ENCODE data around the gene SEC63. TPM values are rescaled to one million over a fixed set of nuclear protein-coding genes. Genes with fewer than 3 reads are reported as not detected.
"Not testable (repeated sequence)": the region's sequence is repeated elsewhere in the genome, so short reads cannot be mapped to it uniquely, and the experiment has no call there.

SEC63 gene
- total RNA-seq, 2 experiments from 2014 or later, result 80.3 to 86.7 TPM

DNA sequence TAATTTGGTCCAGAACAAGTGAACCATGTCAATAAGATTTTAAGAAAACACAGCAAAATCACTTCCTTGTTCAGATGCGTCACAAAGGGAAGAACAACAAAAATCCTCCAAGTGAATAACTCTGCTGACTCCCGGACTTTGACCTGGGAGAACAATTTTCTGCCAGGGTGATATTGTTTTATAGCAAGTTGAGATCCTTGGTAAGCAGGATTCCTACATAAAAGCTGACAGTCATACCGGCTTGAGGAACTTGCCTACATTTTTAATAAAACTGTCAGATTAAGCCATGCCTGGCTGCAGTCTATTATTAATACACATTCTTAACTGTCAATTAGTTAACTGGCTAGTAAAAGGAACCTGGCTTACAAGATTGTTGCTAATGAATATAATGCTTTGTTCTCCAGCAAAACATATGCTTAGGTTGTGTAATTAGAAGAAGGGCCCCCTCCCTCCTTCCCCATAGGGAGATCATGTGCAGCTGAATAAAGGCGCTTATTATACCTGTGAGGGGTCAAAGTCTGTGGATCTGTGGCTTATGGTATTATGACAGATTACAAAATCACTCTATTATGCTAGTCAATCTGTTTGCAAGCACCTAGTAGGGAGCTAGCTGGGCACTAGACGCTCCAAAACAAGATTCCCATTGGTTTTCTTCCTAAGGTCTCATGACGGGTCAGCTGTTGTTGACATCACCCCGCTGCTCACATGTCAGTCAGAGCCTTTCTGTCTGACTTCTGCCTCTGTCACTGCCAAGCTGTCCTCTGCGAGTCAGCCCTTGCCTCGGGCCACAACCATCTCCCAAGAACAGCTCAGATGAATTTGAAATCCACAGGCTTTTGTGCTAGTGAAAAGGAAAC is 44.6 kb upstream of the SEC63 start:
- CTCF ChIA-PET, result no interaction called here
- Histone ChIP-seq H3K36me3 (ENCODE audit: insufficient read depth, low read length) (no peaks in the 10 kb centered on the region), H3K27ac (ENCODE audit: low read depth in 1 of 2, low read length in 2 of 2) (no peak overlapping the region), H3K9me3 (ENCODE audit: control insufficient read depth in 1 of 2, insufficient read depth in 1 of 2, low read length in 2 of 2) (no peaks in the 10 kb centered on the region), H3K4me1 (ENCODE audit: insufficient read depth, low read length) (no peaks in the 10 kb centered on the region), H3K4me3 (ENCODE audit: low read length) (no peak overlapping the region), H3K27me3 (ENCODE audit: control insufficient read depth in 1 of 2, insufficient read depth in 2 of 2, low read length in 2 of 2) (no peaks in the 10 kb centered on the region)
- intact Hi-C loops (cut with DNase I, micrococcal nuclease), result no loop called here
- ATAC-seq (ENCODE audit: poor library complexity) (no peak), DNase-seq (no peak)
- Mint-ChIP-seq H3K36me3 (ENCODE audit: low read depth) (no peaks in the 10 kb centered on the region), H3K4me1 (ENCODE audit: low read depth) (no peaks in the 10 kb centered on the region), H3K4me3 (no peak overlapping the region), H3K27me3 (peaks cover 2% of the 10 kb centered on the region), H3K27ac (no peak overlapping the region), H3K9me3 (no peaks in the 10 kb centered on the region)
- POLR2A ChIA-PET, result no interaction called here
- TF ChIP-seq, protein P1, sequence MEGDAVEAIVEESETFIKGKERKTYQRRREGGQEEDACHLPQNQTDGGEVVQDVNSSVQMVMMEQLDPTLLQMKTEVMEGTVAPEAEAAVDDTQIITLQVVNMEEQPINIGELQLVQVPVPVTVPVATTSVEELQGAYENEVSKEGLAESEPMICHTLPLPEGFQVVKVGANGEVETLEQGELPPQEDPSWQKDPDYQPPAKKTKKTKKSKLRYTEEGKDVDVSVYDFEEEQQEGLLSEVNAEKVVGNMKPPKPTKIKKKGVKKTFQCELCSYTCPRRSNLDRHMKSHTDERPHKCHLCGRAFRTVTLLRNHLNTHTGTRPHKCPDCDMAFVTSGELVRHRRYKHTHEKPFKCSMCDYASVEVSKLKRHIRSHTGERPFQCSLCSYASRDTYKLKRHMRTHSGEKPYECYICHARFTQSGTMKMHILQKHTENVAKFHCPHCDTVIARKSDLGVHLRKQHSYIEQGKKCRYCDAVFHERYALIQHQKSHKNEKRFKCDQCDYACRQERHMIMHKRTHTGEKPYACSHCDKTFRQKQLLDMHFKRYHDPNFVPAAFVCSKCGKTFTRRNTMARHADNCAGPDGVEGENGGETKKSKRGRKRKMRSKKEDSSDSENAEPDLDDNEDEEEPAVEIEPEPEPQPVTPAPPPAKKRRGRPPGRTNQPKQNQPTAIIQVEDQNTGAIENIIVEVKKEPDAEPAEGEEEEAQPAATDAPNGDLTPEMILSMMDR (IDR thresholded peaks at IDR 0.05), result no peak

DNA sequence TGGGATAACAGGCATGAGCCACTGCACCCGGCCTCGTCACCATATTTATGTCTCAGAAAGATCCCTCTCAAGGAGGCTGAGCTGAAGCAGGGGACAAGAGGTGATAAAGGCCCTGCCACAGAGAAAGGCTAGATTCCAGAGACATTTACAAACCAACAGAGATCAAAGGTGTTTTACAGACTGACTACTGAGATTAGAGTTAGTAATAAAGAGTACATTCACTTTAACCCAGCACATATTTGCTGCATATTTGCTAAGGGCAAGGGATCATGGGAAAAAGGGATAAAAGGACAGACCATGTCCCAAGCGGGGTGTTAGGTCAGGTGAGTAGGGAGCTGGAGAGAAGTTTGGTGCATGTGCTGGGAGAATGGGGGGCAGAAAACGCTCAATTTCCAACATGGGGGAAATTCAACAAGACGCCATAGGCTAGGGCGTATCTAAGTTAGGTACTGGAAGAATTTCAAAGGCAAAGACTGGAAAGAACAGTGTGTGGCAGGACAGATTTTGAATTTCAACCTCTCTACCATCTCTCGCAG is 43.8 kb upstream of the SEC63 start:
- intact Hi-C loops (cut with DNase I, micrococcal nuclease), result no loop called here
- TF ChIP-seq, protein P1 (IDR thresholded peaks at IDR 0.05), result no peak
- ChIA-PET POLR2A (no interaction called here), CTCF (no interaction called here)
- H3K4me1 ChIP-seq (ENCODE audit: insufficient read depth, low read length), result no peaks in the 10 kb centered on the region
- Mint-ChIP-seq H3K36me3 (ENCODE audit: low read depth) (no peaks in the 10 kb centered on the region), H3K4me3 (no peak overlapping the region), H3K27ac (no peak overlapping the region), H3K27me3 (no peaks in the 10 kb centered on the region), H3K9me3 (no peaks in the 10 kb centered on the region), H3K4me1 (ENCODE audit: low read depth) (no peaks in the 10 kb centered on the region)
- DNase-seq, result no peak
- no peak for ATAC-seq (ENCODE audit: poor library complexity)
- no peak overlapping the region for H3K27ac ChIP-seq (ENCODE audit: low read depth in 1 of 2, low read length in 2 of 2)
- no peaks in the 10 kb centered on the region for H3K9me3 ChIP-seq (ENCODE audit: control insufficient read depth in 1 of 2, insufficient read depth in 1 of 2, low read length in 2 of 2)
- H3K36me3 ChIP-seq (ENCODE audit: insufficient read depth, low read length), result no peaks in the 10 kb centered on the region
- no peaks in the 10 kb centered on the region for H3K27me3 ChIP-seq (ENCODE audit: control insufficient read depth in 1 of 2, insufficient read depth in 2 of 2, low read length in 2 of 2)
- no peak overlapping the region for H3K4me3 ChIP-seq (ENCODE audit: low read length)

DNA sequence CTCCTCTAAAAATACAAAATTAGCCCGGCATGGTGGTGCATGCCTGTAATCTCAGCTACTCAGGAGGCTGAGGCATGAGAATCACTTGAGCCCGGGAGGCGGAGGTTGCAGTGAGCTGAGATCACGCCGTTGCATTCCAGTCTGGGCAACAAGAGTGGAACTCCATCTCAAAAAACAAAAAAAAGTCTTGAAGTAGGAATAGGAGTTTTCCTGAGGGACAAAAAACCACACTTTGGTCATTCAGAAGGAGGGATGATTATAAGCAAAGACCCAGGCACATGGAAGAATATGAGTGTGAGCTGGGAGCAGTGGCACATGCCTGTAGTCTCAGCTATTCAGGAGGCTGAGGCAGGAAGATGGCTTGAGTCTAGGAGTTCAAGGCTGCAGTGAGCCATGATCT is 42.3 kb upstream of the SEC63 start:
- ATAC-seq (ENCODE audit: poor library complexity); POLR2A ChIA-PET; H3K27ac ChIP-seq (ENCODE audit: low read depth in 1 of 2, low read length in 2 of 2); CTCF ChIA-PET; H3K4me1 Mint-ChIP-seq (ENCODE audit: low read depth); H3K4me3 ChIP-seq (ENCODE audit: low read length); H3K9me3 Mint-ChIP-seq; H3K4me1 ChIP-seq (ENCODE audit: insufficient read depth, low read length); H3K4me3 Mint-ChIP-seq; H3K36me3 ChIP-seq (ENCODE audit: insufficient read depth, low read length); H3K27ac Mint-ChIP-seq; H3K9me3 ChIP-seq (ENCODE audit: control insufficient read depth in 1 of 2, insufficient read depth in 1 of 2, low read length in 2 of 2); H3K36me3 Mint-ChIP-seq (ENCODE audit: low read depth); H3K27me3 ChIP-seq (ENCODE audit: control insufficient read depth in 1 of 2, insufficient read depth in 2 of 2, low read length in 2 of 2); intact Hi-C loops (cut with DNase I, micrococcal nuclease); H3K27me3 Mint-ChIP-seq; DNase-seq: not testable (repeated sequence)

All from CD4-positive, alpha-beta T cell (primary cell).